Activated CD8-positive, alpha-beta memory T cell treated with anti-CD3 and anti-CD28 coated beads, Interleukin-2, amount 10 ng/mL, durations not matched to agents 7 days and 5 days (primary cell): ENCODE results near the gene PKP2. TPM values are rescaled to one million over a fixed set of nuclear protein-coding genes. Genes with fewer than 3 reads are reported as not detected.

Source experiments
- ATAC-seq: fragments of 150-1000 bp; cut with Tn5 transposase; one replicate; pipeline ENCODE4 v1.10.0; 2021; ENCODE audit warnings: moderate library complexity
- CTCF ChIA-PET: fragments of 350-600 bp; sonication (Branson Sonifier 250); formaldehyde crosslinking; loops from one replicate; lab custom pipeline; 2021; ENCODE audit warnings: antibody characterized with exemption; lab: Charles Lee
- DNase-seq: peaks from one replicate; pipeline ENCODE4 v3.0.0-alpha.2; 2020
- H3K27ac Mint-ChIP-seq: one replicate; pipeline ENCODE4 v1.8.0; 2021; ENCODE audit warnings: mild to moderate bottlenecking, mixed read lengths
- H3K27me3 Mint-ChIP-seq: one replicate; pipeline ENCODE4 v1.8.0; 2021; ENCODE audit warnings: mixed read lengths
- H3K36me3 Mint-ChIP-seq: one replicate; pipeline ENCODE4 v1.8.0; 2021; ENCODE audit warnings: mild to moderate bottlenecking, mixed read lengths
- H3K4me1 Mint-ChIP-seq: one replicate; pipeline ENCODE4 v1.8.0; 2021; ENCODE audit warnings: mixed read lengths
- H3K4me3 Mint-ChIP-seq: one replicate; pipeline ENCODE4 v1.8.0; 2021; ENCODE audit warnings: mild to moderate bottlenecking, moderate library complexity, mixed read lengths
- H3K9me3 Mint-ChIP-seq: one replicate; pipeline ENCODE4 v1.8.0; 2022; ENCODE audit warnings: low read depth, mixed read lengths
- total RNA-seq, 2 experiments: library from RNA; stranded (reverse); gene quantifications; one replicate each; pipeline ENCODE4 v1.2.3, GENCODE V29; 2021

PKP2 gene
- total RNA-seq, 2 experiments from 2014 or later = not detected

DNA sequence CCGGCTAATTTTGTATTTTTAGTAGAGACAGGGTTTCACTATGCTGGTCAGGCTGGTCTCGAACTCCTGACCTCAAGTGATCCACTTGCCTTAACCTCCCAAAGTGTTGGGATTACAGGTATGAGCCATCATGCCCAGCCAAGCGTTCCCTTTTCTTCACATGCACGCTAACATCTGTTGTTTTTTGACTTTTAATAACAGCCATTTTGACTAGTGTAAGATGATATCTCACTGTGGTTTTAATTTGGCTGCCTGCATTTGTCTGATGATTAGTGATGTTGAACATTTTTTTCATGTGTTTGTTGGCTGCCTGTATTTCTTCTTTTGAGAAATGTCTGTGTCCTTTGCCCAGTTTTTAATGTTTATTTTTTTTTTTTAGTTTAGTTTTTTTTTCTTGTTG lies 130.7 kb downstream of the PKP2 start:
- no peak for ATAC-seq
- CTCF ChIA-PET = no interaction called here
- H3K4me3 Mint-ChIP-seq = no peak overlapping the region

DNA sequence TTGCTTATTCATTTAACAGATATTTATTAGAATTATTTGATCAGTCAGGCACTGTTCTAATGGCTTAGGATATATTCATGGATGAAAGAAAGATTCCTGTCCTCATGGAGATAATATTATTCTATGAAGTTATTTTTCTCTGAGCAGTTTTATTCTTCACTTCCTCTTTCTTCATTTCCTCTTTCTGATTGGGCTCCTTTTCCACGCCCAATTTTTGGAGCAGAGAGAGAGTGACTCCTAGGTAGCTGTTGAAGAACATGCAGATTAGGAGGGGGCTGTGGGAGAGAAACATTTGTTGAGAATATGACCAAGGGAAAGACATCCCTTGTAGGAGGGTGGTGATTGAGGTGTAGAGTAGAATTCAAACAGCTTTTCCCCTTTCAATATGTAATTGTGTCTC lies 134.9 kb downstream of the PKP2 start:
- Mint-ChIP-seq H3K27me3 (peaks cover 3% of the 10 kb centered on the region), H3K4me3 (no peak overlapping the region), H3K36me3 (no peaks in the 10 kb centered on the region), H3K27ac (no peak overlapping the region), H3K4me1 (no peaks in the 10 kb centered on the region), H3K9me3 (no peaks in the 10 kb centered on the region)
- DNase-seq (no peak), ATAC-seq (no peak)
- CTCF ChIA-PET = no interaction called here

More for the DNA sequence above, 130.7 kb downstream of the PKP2 start:
- DNase-seq = no peak
- Mint-ChIP-seq H3K9me3 (no peaks in the 10 kb centered on the region), H3K36me3 (no peaks in the 10 kb centered on the region), H3K27ac (no peak overlapping the region), H3K4me1 (no peaks in the 10 kb centered on the region), H3K27me3 (peaks cover 13% of the 10 kb centered on the region)

DNA sequence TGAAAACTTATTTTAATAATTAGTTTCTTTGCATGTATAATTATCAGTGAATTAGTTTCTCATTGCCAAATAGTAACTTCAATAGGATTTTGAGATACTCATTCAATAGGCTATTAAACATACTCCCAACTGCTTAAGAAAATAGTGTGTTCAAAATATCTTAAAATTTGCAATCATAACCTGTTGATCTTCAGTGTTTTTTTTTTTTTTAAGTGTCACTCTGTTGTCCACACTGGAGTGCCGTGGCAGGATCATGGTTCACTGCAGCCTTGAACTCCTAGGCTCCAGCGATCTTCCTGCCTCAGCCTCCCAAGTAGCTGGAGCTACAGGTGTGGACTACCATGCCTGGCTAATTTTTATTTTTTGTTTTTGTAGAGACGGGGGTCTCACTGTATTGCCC lies 139.4 kb downstream of the PKP2 start:
- Mint-ChIP-seq H3K36me3 (peaks cover 11% of the 10 kb centered on the region), H3K27me3 (no peaks in the 10 kb centered on the region), H3K27ac (no peak overlapping the region), H3K4me1 (peaks cover 19% of the 10 kb centered on the region), H3K4me3 (no peak overlapping the region), H3K9me3 (no peaks in the 10 kb centered on the region)
- CTCF ChIA-PET = interaction anchor here (1.1 to 4.1 kb wide), 3 partner anchors 212 to 1264 kb away, joined by 3 to 62 read pairs (median 41); partner anchors contain the start of gene ALG10
- no peak for ATAC-seq
- DNase-seq = no peak

DNA sequence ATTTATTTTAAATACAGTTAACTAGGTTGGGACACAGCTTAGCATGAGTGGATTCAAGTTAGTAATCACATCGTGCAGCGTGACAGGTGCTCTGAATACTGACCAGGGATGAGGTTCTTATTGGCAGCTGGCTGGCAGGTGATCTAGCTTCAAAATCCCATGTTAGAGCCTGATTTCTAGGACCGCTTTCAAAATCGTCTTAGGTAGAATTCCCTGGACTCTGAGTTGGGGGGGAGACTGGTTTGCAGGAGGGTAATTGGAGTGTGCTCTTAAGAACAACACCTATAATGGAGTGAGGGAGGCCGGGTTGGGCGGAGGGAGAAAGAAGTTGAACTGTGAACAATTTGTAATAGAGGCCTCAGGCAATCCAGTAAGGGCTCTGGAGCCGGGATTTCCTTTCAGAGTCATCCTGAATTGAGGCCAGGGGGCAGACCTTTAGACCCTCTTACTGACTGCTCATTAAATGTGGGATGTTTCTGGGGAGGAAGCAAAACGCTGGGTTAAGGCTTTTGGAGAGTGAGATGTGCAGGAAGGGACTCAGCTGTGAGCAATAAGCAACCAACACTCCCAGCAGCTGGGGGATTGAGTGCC lies 140.0 kb downstream of the PKP2 start:
- Mint-ChIP-seq H3K36me3 (peaks cover 14% of the 10 kb centered on the region), H3K27ac (peak overlapping the region; percentile 83), H3K9me3 (no peaks in the 10 kb centered on the region), H3K27me3 (no peaks in the 10 kb centered on the region), H3K4me1 (peaks cover 19% of the 10 kb centered on the region), H3K4me3 (peak overlapping the region; percentile 91)
- DNase-seq (no peak), ATAC-seq (no peak)
- CTCF ChIA-PET = interaction anchor here (1.1 to 4.1 kb wide), 16 partner anchors 13 to 1265 kb away, joined by 3 to 62 read pairs (median 8); partner anchors contain the start of genes ALG10 and ETFBKMT

DNA sequence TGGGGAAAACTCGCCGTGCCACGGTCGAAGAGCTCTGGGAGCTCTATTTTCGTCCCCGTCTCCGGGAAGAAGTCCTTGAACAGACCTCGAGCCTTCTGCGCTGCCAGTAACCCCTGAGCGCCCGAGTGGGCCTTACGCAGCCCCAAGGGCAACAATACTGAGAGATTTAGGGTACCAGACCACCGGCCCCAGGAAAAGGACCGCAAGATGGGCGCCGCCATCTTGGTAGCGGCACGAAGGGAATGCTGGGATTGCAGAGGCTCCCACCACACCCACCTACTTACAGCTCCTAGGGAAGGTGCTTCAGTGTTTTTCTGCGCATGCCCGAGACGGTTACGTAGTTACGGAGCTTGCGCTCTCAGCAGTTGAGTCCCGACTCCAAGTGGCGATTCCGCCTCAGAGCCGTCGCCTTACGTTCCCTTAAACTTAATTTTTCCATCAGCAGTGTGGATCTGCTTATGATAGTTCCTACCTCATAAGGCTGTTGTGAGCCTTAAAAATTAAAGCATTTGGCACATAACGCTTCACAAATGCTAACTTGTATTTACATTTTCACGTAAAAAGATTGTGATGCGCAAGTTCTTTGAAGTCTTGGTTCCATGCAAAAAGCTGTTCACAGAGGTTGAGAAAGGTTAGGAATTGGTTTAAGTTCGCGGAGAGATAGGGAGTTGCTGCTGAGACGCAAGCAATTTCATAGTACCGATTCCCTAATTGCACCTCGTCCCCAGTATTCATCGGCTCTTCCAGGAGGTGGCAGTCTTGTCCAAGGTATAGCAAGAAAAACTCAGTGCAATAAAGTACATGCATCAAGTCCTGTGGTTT lies 140.7 kb downstream of the PKP2 start, which contains the start of gene YARS2:
Gene YARS2, minus strand, starts transcription at position 244 of the 822 bp plus-strand sequence. Its CDS starts 23 bp downstream, at position 221.
- no peaks in the 10 kb centered on the region for H3K27me3 Mint-ChIP-seq
- CTCF ChIA-PET = interaction anchor here (0.5 to 4.1 kb wide), 34 partner anchors 11 to 1440 kb away, joined by 3 to 62 read pairs (median 5); partner anchors contain the start of genes ALG10, DNM1L and ETFBKMT
- ATAC-seq = peak; percentile 93

DNA sequence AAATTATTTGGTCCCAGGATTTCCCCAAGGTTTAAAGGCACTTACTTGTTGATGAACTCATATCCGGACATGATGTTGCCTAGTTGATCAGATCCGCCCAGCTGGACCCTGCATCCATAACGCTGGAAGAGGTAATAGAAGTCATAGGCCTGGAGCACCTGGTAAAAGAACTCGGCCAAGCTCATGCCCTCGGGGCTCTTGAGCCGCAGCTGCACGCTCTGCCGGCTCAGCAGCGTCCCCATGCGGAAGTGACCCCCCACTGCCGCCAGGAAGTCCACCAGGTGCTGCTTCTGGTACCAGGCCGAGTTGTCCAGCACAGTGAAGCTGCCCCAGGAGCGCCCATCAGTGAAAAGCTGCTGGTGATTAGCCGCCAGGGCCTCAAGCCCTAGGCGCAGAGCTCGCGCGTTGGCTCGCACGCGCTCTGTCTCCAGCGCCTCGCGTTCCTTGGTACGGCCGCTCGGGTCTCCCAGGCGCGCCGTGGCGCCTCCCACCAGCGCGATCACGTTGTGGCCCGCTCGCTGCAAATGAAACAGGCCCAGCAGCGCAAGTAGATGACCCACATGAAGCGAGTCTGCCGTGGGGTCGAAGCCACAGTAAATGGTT lies 141.4 kb downstream of the PKP2 start:
- peak overlapping the region; percentile 91 for H3K4me3 Mint-ChIP-seq
- H3K9me3 Mint-ChIP-seq = no peaks in the 10 kb centered on the region
- CTCF ChIA-PET = interaction anchor here (0.5 to 4.1 kb wide), 37 partner anchors 10 to 1439 kb away, joined by 3 to 62 read pairs (median 5); partner anchors contain the start of genes ALG10, DNM1L and ETFBKMT
- H3K36me3 Mint-ChIP-seq = peaks cover 24% of the 10 kb centered on the region
- H3K27me3 Mint-ChIP-seq = no peaks in the 10 kb centered on the region
- peak; percentile 75 for ATAC-seq
- DNase-seq = peak; percentile 87
- peak overlapping the region; percentile 83 for H3K27ac Mint-ChIP-seq
- H3K4me1 Mint-ChIP-seq = peaks cover 19% of the 10 kb centered on the region

More for the DNA sequence above, 140.7 kb downstream of the PKP2 start, which contains the start of gene YARS2:
- peaks cover 18% of the 10 kb centered on the region for H3K36me3 Mint-ChIP-seq
- no peaks in the 10 kb centered on the region for H3K9me3 Mint-ChIP-seq
- peak within 1 kb of the TSS; percentile 83 for H3K27ac Mint-ChIP-seq
- H3K4me1 Mint-ChIP-seq = peaks cover 19% of the 10 kb centered on the region
- peak; percentile 95 for DNase-seq
- H3K4me3 Mint-ChIP-seq = peak within 1 kb of the TSS; percentile 91

DNA sequence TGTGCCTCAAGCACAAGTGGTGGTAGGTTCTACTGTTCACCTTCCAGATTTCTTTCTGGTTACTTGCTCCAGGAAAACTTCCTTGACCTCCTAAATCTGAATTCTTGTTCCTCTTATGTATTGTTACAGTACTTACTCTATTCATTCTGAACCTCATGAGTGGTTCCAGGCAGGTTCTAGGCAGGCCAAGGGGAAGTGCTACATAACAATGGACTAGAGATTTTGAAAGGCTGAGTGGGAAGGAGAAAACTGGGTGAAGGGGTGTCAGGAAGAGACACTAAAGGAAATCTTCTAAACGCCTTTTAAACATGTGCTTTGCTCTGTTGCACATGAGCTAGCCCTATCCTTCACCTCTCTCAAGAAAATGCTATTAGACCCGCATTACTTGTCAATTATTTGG lies 142.5 kb downstream of the PKP2 start:
- Mint-ChIP-seq H3K4me3 (peak overlapping the region; percentile 91), H3K27me3 (no peaks in the 10 kb centered on the region), H3K4me1 (peaks cover 19% of the 10 kb centered on the region), H3K27ac (peak overlapping the region; percentile 83), H3K36me3 (peaks cover 28% of the 10 kb centered on the region), H3K9me3 (no peaks in the 10 kb centered on the region)
- CTCF ChIA-PET = interaction anchor here (0.6 to 4.1 kb wide), 14 partner anchors 9 to 1267 kb away, joined by 3 to 62 read pairs (median 8); partner anchors contain the start of genes ALG10 and DNM1L
- DNase-seq = no peak
- ATAC-seq = no peak

DNA sequence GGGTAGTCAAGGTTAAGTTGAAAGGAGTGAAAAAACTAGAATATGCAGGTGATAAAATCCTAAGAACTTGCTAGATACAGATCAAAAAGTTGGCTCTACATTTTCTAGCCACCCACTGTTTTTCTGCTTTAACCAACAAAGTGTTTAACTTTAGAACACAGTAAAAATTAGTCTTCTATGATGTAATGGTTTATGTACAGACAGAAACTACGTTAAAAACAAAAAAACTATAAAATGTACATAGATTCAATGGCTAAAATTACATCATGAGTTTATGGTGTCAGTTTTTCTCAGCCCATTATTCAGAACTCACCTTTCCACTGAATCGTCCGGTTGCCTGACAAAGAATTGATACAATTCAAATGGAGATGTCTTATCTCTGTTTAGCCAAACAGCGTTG lies 143.0 kb downstream of the PKP2 start:
- Mint-ChIP-seq H3K36me3 (peaks cover 28% of the 10 kb centered on the region), H3K9me3 (no peaks in the 10 kb centered on the region), H3K4me3 (peak overlapping the region; percentile 91), H3K27ac (peak overlapping the region; percentile 83), H3K4me1 (peaks cover 19% of the 10 kb centered on the region), H3K27me3 (no peaks in the 10 kb centered on the region)
- no peak for ATAC-seq
- CTCF ChIA-PET = no interaction called here
- DNase-seq = no peak

DNA sequence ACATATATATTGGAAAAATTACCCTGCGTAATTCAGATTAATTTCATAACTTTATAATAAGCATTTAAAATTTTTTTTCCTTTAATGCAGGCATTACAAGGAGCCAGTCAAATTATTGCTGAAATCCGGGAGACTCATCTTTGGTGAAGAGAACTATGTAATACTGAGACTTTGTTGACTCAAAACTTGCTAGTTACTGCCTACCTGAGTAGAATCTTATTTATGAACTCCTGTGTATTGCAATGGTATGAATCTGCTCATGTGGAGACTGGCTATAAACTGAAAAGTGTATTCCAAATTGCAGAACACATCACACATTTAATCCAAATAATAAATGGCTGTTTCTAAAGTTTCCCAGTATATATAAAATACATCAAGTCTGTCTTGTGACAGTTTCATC lies 153.3 kb downstream of the PKP2 start:
- Mint-ChIP-seq H3K4me3 (no peak overlapping the region), H3K9me3 (no peaks in the 10 kb centered on the region), H3K27ac (no peak overlapping the region), H3K36me3 (peaks cover 51% of the 10 kb centered on the region), H3K27me3 (no peaks in the 10 kb centered on the region), H3K4me1 (no peaks in the 10 kb centered on the region)
- CTCF ChIA-PET = interaction anchor here (2.8 kb wide), 1 partner anchor 13 kb away, joined by 11 read pairs; the partner anchor contains the start of gene YARS2
- no peak for ATAC-seq
- no peak for DNase-seq

DNA sequence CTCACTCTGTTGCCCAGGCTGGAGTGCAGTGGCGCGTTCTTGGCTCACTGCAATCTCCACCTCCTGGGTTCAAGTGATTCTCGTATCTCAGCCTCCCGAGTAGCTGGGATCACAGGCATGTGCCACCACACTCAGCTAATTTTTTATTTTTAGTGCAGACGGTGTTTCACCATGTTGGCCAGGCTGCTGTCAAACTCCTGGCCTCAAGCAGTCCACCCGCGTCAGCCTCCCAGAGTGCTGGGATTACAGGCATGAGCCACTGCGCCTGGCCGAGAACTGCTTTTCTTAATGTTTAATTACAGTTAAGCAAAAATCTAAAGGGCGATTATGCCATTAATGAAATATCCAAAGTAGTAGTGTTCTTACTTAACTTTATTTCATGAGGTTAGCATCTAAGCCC lies 154.4 kb downstream of the PKP2 start:
- H3K27ac Mint-ChIP-seq = no peak overlapping the region
- CTCF ChIA-PET = interaction anchor here (2.8 kb wide), 1 partner anchor 14 kb away, joined by 11 read pairs; the partner anchor contains the start of gene YARS2
- H3K4me1 Mint-ChIP-seq = peaks cover 1% of the 10 kb centered on the region
- DNase-seq (no peak), ATAC-seq (no peak)
- no peak overlapping the region for H3K4me3 Mint-ChIP-seq
- H3K36me3 Mint-ChIP-seq = peaks cover 49% of the 10 kb centered on the region
- no peaks in the 10 kb centered on the region for H3K9me3 Mint-ChIP-seq
- H3K27me3 Mint-ChIP-seq = no peaks in the 10 kb centered on the region
